DND-41 (cell line): ENCODE data around the gene SEMA7A.

Experiments
- EZH2 ChIP-seq: IDR thresholded peaks from 3 replicates; pipeline ENCODE4 v1.6.1; 2012; ENCODE audit warnings: borderline replicate concordance, low read depth, mild to moderate bottlenecking, moderate library complexity, low read length, inconsistent platforms; ENCODE audit not compliant: severe bottlenecking
- TF ChIP-seq, protein P1 (sequence below): IDR thresholded peaks from 2 replicates; pipeline ENCODE4 v1.5.1; 2012; ENCODE audit warnings: borderline replicate concordance, low read length, moderate library complexity, mild to moderate bottlenecking; ENCODE audit not compliant: poor library complexity, severe bottlenecking; ENCODE audit errors: extremely low read depth

DNA sequence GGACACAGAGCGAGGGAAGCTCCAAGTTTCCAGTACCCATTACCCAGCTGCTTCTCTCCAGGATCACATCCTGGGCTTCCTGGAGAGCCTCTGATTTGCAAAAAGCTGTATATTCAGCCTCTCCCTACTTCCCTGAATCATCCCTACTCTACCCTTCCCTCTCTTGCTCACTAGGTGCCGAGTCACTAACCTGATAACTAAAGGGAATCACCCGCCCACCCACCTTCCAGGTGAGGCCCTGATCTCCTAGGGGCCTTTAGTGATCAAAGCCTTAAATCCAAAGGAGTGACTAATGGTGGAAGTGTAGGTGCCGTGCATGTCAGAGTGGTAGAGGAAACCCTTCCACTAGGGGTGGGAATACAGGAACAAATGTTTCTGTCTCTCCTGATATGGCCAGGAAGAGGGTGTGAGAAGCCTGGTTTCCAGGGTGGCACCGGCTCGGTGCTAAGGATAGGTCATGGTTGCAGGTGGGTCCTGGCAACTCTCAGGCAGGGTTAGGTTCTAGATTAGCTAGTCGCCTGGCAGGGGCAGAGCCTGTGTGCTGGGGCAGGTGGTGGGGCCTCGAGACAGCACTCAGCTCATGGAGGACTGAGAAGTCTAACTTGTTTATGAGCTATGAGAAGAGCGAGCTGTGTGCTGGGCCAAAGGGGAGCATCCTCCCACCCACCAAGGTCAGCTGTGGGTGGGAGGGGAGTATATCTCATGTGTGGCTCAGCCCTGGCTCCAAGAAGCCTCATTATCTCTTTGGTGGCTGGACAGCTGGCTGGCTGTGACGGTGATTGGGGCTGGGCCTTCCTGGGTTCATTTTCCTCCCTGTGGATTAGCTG lies 10.1 kb downstream of the SEMA7A start:
- TF ChIP-seq, protein P1, sequence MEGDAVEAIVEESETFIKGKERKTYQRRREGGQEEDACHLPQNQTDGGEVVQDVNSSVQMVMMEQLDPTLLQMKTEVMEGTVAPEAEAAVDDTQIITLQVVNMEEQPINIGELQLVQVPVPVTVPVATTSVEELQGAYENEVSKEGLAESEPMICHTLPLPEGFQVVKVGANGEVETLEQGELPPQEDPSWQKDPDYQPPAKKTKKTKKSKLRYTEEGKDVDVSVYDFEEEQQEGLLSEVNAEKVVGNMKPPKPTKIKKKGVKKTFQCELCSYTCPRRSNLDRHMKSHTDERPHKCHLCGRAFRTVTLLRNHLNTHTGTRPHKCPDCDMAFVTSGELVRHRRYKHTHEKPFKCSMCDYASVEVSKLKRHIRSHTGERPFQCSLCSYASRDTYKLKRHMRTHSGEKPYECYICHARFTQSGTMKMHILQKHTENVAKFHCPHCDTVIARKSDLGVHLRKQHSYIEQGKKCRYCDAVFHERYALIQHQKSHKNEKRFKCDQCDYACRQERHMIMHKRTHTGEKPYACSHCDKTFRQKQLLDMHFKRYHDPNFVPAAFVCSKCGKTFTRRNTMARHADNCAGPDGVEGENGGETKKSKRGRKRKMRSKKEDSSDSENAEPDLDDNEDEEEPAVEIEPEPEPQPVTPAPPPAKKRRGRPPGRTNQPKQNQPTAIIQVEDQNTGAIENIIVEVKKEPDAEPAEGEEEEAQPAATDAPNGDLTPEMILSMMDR: no peak
- no peak for TF ChIP-seq EZH2
